ENCODE data around the gene NEDD4L. TPM values are rescaled to one million over a fixed set of nuclear protein-coding genes. Genes with fewer than 3 reads are reported as not detected.
"Not testable (repeated sequence)": the region's sequence is repeated elsewhere in the genome, so short reads cannot be mapped to it uniquely, and the experiment has no call there.

The NEDD4L gene
- total and polyA plus RNA-seq, 7 donors: 14.8 to 28.0 (median 19.6) TPM

GRCh38 chr18:58167073-58167472 lies 123.0 kb downstream of the NEDD4L start:
- TF ChIP-seq CTCF (IDR thresholded peaks at IDR 0.05): no peak
- H3K4me1 ChIP-seq: no peaks in the 10 kb centered on the region
- 80 to 93% (median 85%) methylated on average over 1 of the region's 1 CpG for WGBS, 3 donors
- DNase-seq (no peak), ATAC-seq (no peak)
- no peak overlapping the region for H3K4me3 ChIP-seq
- H3K27me3 ChIP-seq (ENCODE audit: insufficient read depth in 3 of 3, low read length in 2 of 3): no peaks in the 10 kb centered on the region
- no peaks in the 10 kb centered on the region for H3K9me3 ChIP-seq
- H3K27ac ChIP-seq: no peak overlapping the region
- H3K36me3 ChIP-seq (ENCODE audit: insufficient read depth in 1 of 2, low read depth in 1 of 2): no peaks in the 10 kb centered on the region
- intact Hi-C loops (cut with DNase I): no loop called here

- no peak overlapping the region for H3K27ac ChIP-seq
- 83 to 95% (median 93%) methylated on average over 5 of the region's 5 CpGs for WGBS, 3 donors
- DNase-seq: no peak
- no peaks in the 10 kb centered on the region for H3K9me3 ChIP-seq
- no peaks in the 10 kb centered on the region for H3K4me1 ChIP-seq
- no peak for ATAC-seq
- intact Hi-C loops (cut with DNase I): no loop called here
- TF ChIP-seq CTCF (IDR thresholded peaks at IDR 0.05): no peak
- H3K27me3 ChIP-seq (ENCODE audit: insufficient read depth in 3 of 3, low read length in 2 of 3): no peaks in the 10 kb centered on the region
- H3K36me3 ChIP-seq (ENCODE audit: insufficient read depth in 1 of 2, low read depth in 1 of 2): no peaks in the 10 kb centered on the region
- H3K4me3 ChIP-seq: no peak overlapping the region
Observed at GRCh38 chr18:58168221-58168620, 124.2 kb downstream of the NEDD4L start.

GRCh38 chr18:58168993-58169392 lies 125.0 kb downstream of the NEDD4L start:
- Histone ChIP-seq H3K9me3 (no peaks in the 10 kb centered on the region), H3K27ac (no peak overlapping the region), H3K27me3 (ENCODE audit: insufficient read depth in 3 of 3, low read length in 2 of 3) (no peaks in the 10 kb centered on the region), H3K36me3 (ENCODE audit: insufficient read depth in 1 of 2, low read depth in 1 of 2) (no peaks in the 10 kb centered on the region), H3K4me1 (no peaks in the 10 kb centered on the region), H3K4me3 (no peak overlapping the region)
- ATAC-seq (no peak), DNase-seq (no peak)
- WGBS, 3 donors: 52 to 72% (median 70%) methylated on average over 10 of the region's 10 CpGs
- TF ChIP-seq CTCF (IDR thresholded peaks at IDR 0.05): no peak
- intact Hi-C loops (cut with DNase I): no loop called here

- Histone ChIP-seq H3K36me3 (ENCODE audit: insufficient read depth in 1 of 2, low read depth in 1 of 2) (no peaks in the 10 kb centered on the region), H3K4me1 (no peaks in the 10 kb centered on the region), H3K27ac (no peak overlapping the region), H3K27me3 (ENCODE audit: insufficient read depth in 3 of 3, low read length in 2 of 3) (no peaks in the 10 kb centered on the region), H3K9me3 (no peaks in the 10 kb centered on the region), H3K4me3 (no peak overlapping the region)
- intact Hi-C loops (cut with DNase I): no loop called here
- no peak for ATAC-seq
- 74 to 95% (median 76%) methylated on average over 6 of the region's 6 CpGs for WGBS, 3 donors
- no peak for DNase-seq
- TF ChIP-seq CTCF (IDR thresholded peaks at IDR 0.05): no peak
Observed at GRCh38 chr18:58169472-58169871, 125.4 kb downstream of the NEDD4L start.

- WGBS, 3 donors: 58 to 76% (median 72%) methylated on average over 2 to 3 of the region's 5 CpGs
- H3K27me3 ChIP-seq (ENCODE audit: insufficient read depth in 3 of 3, low read length in 2 of 3); H3K36me3 ChIP-seq (ENCODE audit: insufficient read depth in 1 of 2, low read depth in 1 of 2); ATAC-seq; intact Hi-C loops (cut with DNase I); H3K4me1 ChIP-seq; H3K27ac ChIP-seq; H3K9me3 ChIP-seq; DNase-seq; H3K4me3 ChIP-seq: not testable (repeated sequence)
Observed at GRCh38 chr18:58170036-58170435, 126.0 kb downstream of the NEDD4L start.

All from psoas muscle (tissue), 8 donors.